ENCODE measurements around the gene MAP3K1. TPM values are rescaled to one million over a fixed set of nuclear protein-coding genes. Genes with fewer than 3 reads are reported as not detected.

The MAP3K1 gene
- total RNA-seq, 2 donors from 2014 or later, result 31.7 to 40.6 TPM

DNA sequence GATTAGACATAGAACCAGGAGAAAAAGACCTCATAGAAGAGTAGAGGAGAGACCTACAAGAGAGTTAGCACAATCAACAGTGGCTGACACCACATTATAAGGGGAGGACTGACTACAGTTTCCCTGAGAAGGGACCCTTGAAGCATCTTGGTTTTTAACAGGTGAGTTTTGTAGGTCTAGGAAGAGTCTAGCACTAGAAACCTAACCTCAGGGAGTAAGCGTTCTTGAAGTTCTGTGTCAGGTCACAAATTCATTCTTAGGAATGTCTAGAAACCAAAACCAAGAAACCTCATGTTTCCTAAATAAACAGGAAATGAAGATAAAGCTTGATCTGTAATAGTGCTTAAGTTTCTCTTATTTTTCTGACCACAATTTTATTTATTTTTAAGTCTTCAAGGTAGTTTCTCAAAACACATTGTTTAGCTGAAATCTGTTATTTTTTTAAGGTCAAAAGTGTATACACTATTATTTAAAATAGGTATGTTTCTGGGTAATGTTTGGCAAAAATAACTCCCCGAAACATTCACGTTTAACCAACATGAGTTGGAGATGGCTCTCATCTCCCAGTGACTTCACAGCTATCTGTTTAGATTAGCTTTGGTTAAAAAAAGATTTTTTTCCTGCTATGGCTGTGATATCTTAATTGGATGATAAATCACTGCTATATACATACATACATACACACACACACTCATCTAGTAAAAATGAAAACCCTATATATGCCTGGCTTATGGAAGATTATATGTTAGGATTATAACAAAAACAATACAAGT, 37.1 kb downstream of the MAP3K1 start:
- Histone ChIP-seq H3K9me3 (no peaks in the 10 kb centered on the region), H3K4me3 (no peak overlapping the region), H3K36me3 (no peaks in the 10 kb centered on the region), H3K27ac (no peak overlapping the region), H3K27me3 (replicated peaks; ENCODE audit: insufficient read depth) (no peaks in the 10 kb centered on the region), H3K4me1 (replicated peaks) (no peaks in the 10 kb centered on the region)
- DNase-seq (ENCODE audit: low spot score), result no peak
- 72% methylated on average over 3 of the region's 3 CpGs for WGBS
- TF ChIP-seq POLR2A (IDR thresholded peaks at IDR 0.05) (no peak), POLR2AphosphoS5 (IDR thresholded peaks at IDR 0.05) (no peak)
- TF ChIP-seq, protein P1, sequence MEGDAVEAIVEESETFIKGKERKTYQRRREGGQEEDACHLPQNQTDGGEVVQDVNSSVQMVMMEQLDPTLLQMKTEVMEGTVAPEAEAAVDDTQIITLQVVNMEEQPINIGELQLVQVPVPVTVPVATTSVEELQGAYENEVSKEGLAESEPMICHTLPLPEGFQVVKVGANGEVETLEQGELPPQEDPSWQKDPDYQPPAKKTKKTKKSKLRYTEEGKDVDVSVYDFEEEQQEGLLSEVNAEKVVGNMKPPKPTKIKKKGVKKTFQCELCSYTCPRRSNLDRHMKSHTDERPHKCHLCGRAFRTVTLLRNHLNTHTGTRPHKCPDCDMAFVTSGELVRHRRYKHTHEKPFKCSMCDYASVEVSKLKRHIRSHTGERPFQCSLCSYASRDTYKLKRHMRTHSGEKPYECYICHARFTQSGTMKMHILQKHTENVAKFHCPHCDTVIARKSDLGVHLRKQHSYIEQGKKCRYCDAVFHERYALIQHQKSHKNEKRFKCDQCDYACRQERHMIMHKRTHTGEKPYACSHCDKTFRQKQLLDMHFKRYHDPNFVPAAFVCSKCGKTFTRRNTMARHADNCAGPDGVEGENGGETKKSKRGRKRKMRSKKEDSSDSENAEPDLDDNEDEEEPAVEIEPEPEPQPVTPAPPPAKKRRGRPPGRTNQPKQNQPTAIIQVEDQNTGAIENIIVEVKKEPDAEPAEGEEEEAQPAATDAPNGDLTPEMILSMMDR (IDR thresholded peaks at IDR 0.05), result no peak
- intact Hi-C loops (cut with DNase I), result no loop called here

DNA sequence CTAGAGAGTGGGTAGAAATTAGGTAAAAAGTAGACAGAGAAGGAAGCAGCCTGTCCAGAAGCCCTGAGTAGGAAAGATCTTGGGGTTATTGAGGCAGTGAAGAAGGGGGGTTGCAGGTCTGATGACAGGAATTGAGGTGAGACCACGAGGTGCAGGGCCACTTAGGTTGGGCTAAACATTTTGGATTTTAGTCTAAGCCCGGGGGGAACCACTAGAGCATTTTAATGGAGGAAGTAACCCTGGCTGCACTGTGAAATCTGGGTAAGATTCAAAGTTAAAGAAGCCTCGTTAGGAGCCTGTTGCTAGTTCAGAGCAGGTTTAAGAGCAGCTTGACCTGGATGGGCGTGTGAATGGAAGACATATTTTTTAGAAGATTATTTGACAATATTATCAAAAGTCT, 38.3 kb downstream of the MAP3K1 start:
- Histone ChIP-seq H3K27me3 (replicated peaks; ENCODE audit: insufficient read depth) (no peaks in the 10 kb centered on the region), H3K36me3 (no peaks in the 10 kb centered on the region), H3K27ac (no peak overlapping the region), H3K4me1 (replicated peaks) (no peaks in the 10 kb centered on the region), H3K9me3 (no peaks in the 10 kb centered on the region), H3K4me3 (no peak overlapping the region)
- DNase-seq (ENCODE audit: low spot score), result no peak
- intact Hi-C loops (cut with DNase I), result no loop called here
- TF ChIP-seq POLR2A (IDR thresholded peaks at IDR 0.05), result no peak
- TF ChIP-seq, protein P1 (IDR thresholded peaks at IDR 0.05), result no peak
- TF ChIP-seq POLR2AphosphoS5 (IDR thresholded peaks at IDR 0.05), result no peak
- 81% methylated on average over 4 of the region's 4 CpGs for WGBS

DNA sequence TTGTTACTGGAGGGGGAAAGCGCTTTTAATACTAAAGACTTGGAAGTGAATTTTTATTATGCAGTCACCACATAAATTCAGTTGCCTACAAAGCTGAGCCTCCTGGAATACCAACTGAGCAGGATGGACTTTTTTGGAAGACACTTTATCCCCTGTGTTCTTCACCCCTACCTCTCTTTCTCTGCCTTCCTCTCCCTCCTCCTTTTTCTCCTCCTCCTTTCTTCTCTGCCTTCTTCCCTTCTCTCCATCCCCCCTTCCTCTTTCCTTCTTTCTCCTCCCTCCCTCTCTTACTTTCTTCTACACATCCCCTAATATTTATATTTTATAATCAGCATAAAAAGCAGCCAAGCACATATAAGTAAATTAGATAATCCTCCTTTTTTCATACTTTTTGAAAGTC, 39.6 kb downstream of the MAP3K1 start:
- WGBS, result 83% methylated on average over 1 of the region's 1 CpG
- no peak for DNase-seq (ENCODE audit: low spot score)
- no peaks in the 10 kb centered on the region for H3K27me3 ChIP-seq (replicated peaks; ENCODE audit: insufficient read depth)
- no peak overlapping the region for H3K4me3 ChIP-seq
- intact Hi-C loops (cut with DNase I), result no loop called here
- no peaks in the 10 kb centered on the region for H3K36me3 ChIP-seq
- no peaks in the 10 kb centered on the region for H3K9me3 ChIP-seq
- TF ChIP-seq POLR2A (IDR thresholded peaks at IDR 0.05) (no peak), POLR2AphosphoS5 (IDR thresholded peaks at IDR 0.05) (no peak)
- TF ChIP-seq, protein P1 (IDR thresholded peaks at IDR 0.05), result no peak
- H3K4me1 ChIP-seq (replicated peaks), result no peaks in the 10 kb centered on the region
- H3K27ac ChIP-seq, result no peak overlapping the region

DNA sequence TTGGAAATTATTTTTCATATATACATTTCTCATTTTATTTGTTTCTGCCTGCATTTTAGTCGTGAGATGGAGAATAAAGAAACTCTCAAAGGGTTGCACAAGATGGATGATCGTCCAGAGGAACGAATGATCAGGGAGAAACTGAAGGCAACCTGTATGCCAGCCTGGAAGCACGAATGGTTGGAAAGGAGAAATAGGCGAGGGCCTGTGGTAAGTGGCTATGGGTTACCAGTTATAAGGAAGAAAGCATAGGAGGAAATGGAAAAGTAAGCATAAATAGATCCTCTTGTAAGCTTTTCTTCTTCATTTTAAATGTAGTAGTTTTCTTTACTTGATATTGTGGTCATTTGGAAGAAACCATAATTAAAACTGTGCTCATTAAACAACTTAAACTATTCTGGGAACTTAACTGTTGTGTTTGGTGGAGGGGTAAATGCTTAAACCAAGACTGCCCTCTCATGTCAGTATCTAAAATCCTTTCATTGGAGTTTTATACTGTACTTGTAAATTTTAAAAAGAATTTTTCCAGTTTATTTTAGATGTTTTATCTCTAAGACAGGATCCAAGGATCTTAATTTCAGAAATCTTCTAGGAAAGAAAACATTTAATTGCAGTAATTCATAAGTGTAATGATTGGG, 41.3 kb downstream of the MAP3K1 start:
- WGBS, result 67% methylated on average over 5 of the region's 5 CpGs
- Histone ChIP-seq H3K4me1 (replicated peaks) (no peaks in the 10 kb centered on the region), H3K4me3 (no peak overlapping the region), H3K36me3 (no peaks in the 10 kb centered on the region), H3K27ac (no peak overlapping the region), H3K9me3 (no peaks in the 10 kb centered on the region), H3K27me3 (replicated peaks; ENCODE audit: insufficient read depth) (no peaks in the 10 kb centered on the region)
- TF ChIP-seq POLR2AphosphoS5 (IDR thresholded peaks at IDR 0.05), result no peak
- TF ChIP-seq, protein P1 (IDR thresholded peaks at IDR 0.05), result no peak
- TF ChIP-seq POLR2A (IDR thresholded peaks at IDR 0.05), result no peak
- no peak for DNase-seq (ENCODE audit: low spot score)
- intact Hi-C loops (cut with DNase I), result no loop called here

Data from prostate gland (tissue), 2 donors.